Right lobe of liver (tissue), 4 donors: ENCODE measurements around the gene CLASRP.

Experiments
- POLR2A ChIP-seq: fragments of 450-650 bp; IDR thresholded peaks from one replicate; pipeline ENCODE4 v1.6.1; 2017; ENCODE audit warnings: antibody characterized with exemption, mild to moderate bottlenecking
- TF ChIP-seq, protein P1 (sequence below), 4 donors: fragments of 200-600 bp in 3 of 4; fragments of 450-650 bp in 1 of 4; IDR thresholded peaks; one replicate each; pipeline versions ENCODE4 v1.5.1 to v1.8.0; 2016 to 2022; ENCODE audit warnings: antibody characterized with exemption in 4 of 4, mild to moderate bottlenecking in 2 of 4
- donor health status: DM: no; HTN: no; CAD: no.
- donor health status: DM: no; HTN: no; CAD: no.
- donor health status: DM: no; HTN: yes; CAD: no.

DNA sequence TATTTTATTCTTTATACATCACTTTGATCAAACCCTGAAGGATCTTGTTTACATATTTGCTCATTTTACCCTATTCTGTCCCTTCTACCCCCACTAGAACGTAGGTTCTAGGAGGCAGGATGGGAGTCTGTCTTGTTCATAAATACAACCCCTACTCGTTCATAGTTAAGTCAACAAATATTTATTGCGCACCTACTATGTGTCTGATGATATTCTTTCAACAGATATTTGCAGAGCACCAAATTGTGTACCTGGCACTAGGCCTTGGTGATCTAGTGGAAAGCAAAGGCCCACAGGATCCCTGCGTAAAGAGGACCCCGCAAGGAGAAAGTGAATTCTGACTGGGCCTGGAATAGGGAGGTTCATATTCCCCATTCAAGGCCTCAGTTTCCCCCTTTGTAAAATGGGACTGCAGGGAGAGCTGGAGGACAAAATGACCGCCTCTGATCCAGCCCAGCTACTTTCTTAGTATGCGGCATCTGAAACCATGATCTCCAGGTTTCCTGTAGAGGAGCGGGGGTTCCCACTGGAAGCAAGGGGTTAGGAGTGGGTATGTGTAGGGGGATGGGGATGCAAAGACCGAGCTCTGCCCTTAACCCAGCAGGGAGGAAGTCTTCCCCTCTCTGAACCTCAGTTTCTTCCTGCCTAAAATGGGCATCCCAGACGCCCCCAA lies 39.7 kb downstream of the CLASRP start:
- TF ChIP-seq, protein P1, sequence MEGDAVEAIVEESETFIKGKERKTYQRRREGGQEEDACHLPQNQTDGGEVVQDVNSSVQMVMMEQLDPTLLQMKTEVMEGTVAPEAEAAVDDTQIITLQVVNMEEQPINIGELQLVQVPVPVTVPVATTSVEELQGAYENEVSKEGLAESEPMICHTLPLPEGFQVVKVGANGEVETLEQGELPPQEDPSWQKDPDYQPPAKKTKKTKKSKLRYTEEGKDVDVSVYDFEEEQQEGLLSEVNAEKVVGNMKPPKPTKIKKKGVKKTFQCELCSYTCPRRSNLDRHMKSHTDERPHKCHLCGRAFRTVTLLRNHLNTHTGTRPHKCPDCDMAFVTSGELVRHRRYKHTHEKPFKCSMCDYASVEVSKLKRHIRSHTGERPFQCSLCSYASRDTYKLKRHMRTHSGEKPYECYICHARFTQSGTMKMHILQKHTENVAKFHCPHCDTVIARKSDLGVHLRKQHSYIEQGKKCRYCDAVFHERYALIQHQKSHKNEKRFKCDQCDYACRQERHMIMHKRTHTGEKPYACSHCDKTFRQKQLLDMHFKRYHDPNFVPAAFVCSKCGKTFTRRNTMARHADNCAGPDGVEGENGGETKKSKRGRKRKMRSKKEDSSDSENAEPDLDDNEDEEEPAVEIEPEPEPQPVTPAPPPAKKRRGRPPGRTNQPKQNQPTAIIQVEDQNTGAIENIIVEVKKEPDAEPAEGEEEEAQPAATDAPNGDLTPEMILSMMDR (IDR thresholded peaks at IDR 0.05) = no peak
- TF ChIP-seq POLR2A = no peak
